GM12875 (cell line): ENCODE results near the gene MMP10.
"Not testable (repeated sequence)": the region's sequence is repeated elsewhere in the genome, so short reads cannot be mapped to it uniquely, and the experiment has no call there.

ENCODE experiments used
- H3K4me3 ChIP-seq: one replicate; pipeline ENCODE4 v1.5.1; 2011; ENCODE audit warnings: low read depth, low read length, control low read depth
- CTCF ChIP-seq: IDR thresholded peaks from 2 replicates; pipeline ENCODE4 v1.5.1; 2011; ENCODE audit warnings: low read depth, mild to moderate bottlenecking, control low read depth, inconsistent platforms, low read length, moderate library complexity, borderline replicate concordance; ENCODE audit not compliant: insufficient read depth

MMP10 gene

GRCh38 chr11:102751673-102752072 lies 28.8 kb downstream of the MMP10 start:
- no peak overlapping the region for H3K4me3 ChIP-seq
- no peak for TF ChIP-seq CTCF

DNA sequence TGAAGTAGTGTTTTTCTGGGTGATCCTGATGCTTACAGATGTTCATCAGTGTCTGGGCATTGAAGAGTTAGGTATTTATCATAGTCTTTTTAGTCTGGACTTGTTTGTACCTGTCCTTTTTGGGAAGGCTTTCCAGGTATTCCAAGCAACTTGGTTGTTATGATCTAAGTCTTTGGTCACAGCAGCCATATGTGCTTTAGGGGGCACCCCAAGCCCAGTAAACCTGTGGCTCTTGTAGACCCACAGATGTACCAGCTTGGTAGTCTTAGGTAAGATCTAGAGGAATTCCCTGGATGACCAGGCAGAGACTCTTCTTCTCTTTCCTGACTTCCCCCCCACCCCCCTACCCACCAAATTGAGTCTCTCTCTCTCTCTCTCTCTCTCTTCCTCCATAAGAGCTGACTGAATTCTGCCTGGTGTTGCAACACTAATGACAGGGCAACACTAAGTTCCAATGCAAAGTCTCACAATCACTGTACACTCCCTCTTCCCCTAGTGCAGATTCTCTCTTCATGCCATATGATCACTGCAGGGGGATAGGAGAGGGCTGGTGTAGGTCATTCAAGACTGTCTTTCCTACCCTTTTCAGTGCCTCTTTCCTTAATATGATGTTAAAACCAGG lies 31.2 kb downstream of the MMP10 start:
- no peak overlapping the region for H3K4me3 ChIP-seq
- TF ChIP-seq CTCF: no peak

DNA sequence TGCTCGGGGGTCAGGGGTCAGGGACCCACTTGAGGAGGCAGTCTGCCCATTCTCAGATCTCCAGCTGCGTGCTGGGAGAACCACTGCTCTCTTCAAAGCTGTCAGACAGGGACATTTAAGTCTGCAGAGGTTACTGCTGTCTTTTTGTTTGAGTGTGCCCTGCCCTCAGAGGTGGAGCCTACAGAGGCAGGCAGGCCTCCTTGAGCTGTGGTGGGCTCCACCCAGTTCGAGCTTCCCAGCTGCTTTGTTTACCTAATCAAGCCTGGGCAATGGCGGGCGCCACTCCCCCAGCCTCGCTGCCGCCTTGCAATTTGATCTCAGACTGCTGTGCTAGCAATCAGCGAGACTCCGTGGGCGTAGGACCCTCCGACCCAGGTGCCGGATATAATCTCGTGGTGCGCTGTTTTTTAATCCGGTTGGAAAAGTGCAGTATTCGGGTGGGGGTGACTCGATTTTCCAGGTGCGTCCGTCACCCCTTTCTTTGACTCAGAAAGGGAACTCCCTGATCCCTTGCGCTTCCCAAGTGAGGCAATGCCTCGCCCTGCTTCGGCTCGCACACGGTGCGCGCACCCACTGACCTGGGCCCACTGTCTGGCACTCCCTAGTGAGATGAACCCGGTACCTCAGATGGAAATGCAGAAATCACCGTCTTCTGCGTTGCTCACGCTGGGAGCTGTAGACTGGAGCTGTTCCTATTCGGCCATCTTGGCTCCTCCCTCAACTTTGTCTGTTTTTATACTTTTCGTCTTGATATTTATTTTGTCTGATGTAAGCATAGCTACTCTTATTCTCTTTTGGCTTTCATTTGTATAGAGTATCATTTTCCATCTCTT lies 33.5 kb downstream of the MMP10 start:
- not testable (repeated sequence) for H3K4me3 ChIP-seq

DNA sequence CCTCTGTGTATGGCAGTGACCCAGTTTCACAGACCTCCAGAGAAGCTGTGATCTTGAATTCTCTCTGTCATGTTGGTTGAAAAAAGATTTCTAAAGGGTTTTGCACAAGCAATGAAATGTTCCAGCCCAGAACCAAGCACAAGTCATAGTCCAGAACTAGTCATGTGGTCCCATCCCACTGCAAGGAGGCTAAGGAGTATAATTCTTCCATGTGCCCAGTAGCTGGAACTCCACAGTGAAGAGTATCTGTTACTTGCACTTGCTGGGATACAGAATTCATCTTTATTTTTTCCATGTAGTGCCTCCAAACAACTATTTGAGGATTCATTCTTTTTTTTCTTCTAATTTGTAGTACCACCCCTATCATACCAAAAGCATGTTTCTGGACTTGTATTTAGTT lies 45.8 kb downstream of the MMP10 start:
- TF ChIP-seq CTCF: no peak
- H3K4me3 ChIP-seq: no peak overlapping the region

GRCh38 chr11:102733232-102733875 lies 47.1 kb downstream of the MMP10 start:
- peak; percentile 79 for TF ChIP-seq CTCF
- no peak overlapping the region for H3K4me3 ChIP-seq

GRCh38 chr11:102730944-102731343 lies 49.5 kb downstream of the MMP10 start:
- not testable (repeated sequence) for H3K4me3 ChIP-seq

- no peak overlapping the region for H3K4me3 ChIP-seq
- no peak for TF ChIP-seq CTCF
Measured at GRCh38 chr11:102729849-102730815, 50.3 kb downstream of the MMP10 start.
